ENCODE data around the gene GLT6D1.
"Not testable (repeated sequence)": the region's sequence is repeated elsewhere in the genome, so short reads cannot be mapped to it uniquely, and the experiment has no call there.

Gene GLT6D1

DNA sequence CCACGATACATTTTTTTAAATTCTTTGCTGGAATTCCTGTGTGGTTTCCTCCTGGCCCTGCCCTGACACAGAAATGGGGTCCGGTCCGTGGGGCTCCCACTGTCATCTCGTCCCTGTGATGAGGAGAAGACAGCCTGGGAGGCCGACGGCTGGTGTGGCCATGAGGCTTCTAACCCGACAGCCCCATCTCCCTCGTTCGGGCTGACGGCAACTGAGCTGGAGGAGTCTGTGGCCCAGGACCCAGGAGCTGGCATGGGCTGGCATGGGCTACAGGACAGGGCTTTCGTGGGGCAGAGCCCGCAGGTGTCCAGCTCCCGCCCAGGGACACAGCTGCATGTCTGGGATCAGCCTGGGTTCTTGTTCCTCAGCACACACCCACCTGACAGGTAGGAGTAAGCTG is 37.6 kb upstream of the GLT6D1 start:
- no peak for TF ChIP-seq TAF1 (IDR thresholded peaks at IDR 0.05; ENCODE audit: low read depth, low read length)
- TF ChIP-seq POLR2A (IDR thresholded peaks at IDR 0.05; ENCODE audit: low read depth, low read length), result no peak
- TF ChIP-seq PAX5 (IDR thresholded peaks at IDR 0.05; ENCODE audit: insufficient read depth, low read length, severe bottlenecking), result no peak
- TF ChIP-seq POLR2AphosphoS5 (IDR thresholded peaks at IDR 0.05; ENCODE audit: low read depth, low read length), result no peak
- TF ChIP-seq POU2F2 (IDR thresholded peaks at IDR 0.05; ENCODE audit: low read depth, low read length), result no peak
- no peak for TF ChIP-seq SPI1 (IDR thresholded peaks at IDR 0.05; ENCODE audit: low read depth, low read length)
- FAIRE-seq, result no peak
- no peak for DNase-seq (ENCODE audit: insufficient read length, low spot score)

DNA sequence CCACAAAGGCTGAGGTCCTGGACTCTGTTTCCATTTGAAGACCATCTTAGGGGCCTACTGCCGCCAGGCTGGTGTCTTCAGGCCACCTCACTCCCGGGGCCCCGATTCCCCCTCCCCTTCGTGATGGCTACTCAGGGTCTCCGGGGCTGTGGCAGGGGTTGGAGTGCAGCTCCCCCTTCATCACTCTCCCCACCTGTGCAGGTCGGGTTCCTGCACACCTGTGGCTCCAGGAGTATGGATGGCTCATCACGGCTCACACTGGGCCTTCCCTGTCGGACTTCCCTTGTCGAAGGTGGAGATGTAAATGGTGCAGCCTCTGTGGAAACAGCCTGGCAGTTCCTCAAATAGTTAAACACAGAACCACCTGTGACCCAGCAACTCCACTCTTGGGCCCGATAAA is 35.6 kb upstream of the GLT6D1 start:
- DNase-seq (ENCODE audit: insufficient read length, low spot score) (no peak), FAIRE-seq (no peak)
- TF ChIP-seq TAF1 (IDR thresholded peaks at IDR 0.05; ENCODE audit: low read depth, low read length), result no peak
- no peak for TF ChIP-seq PAX5 (IDR thresholded peaks at IDR 0.05; ENCODE audit: insufficient read depth, low read length, severe bottlenecking)
- no peak for TF ChIP-seq SPI1 (IDR thresholded peaks at IDR 0.05; ENCODE audit: low read depth, low read length)
- TF ChIP-seq POU2F2 (IDR thresholded peaks at IDR 0.05; ENCODE audit: low read depth, low read length), result no peak
- TF ChIP-seq POLR2AphosphoS5 (IDR thresholded peaks at IDR 0.05; ENCODE audit: low read depth, low read length), result no peak
- no peak for TF ChIP-seq POLR2A (IDR thresholded peaks at IDR 0.05; ENCODE audit: low read depth, low read length)

DNA sequence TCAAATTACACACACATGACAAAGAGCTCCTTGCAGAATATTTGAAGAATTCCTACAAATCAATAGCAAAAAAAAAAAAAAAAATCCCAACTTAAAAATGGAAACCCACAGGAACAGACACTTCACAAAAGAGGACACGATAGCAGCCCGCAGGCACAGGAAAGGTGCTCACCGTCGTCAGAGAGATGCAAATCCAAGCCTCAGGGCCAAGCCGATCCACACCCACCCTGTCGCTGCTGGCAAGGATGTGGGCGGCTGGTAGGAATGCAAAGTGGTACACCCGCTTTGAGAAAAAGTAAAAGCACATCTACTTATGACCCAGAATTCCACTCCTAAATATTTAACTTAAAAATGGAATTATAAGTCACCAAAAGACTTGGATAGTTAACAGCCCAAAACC is 34.6 kb upstream of the GLT6D1 start:
- no peak for TF ChIP-seq SPI1 (IDR thresholded peaks at IDR 0.05; ENCODE audit: low read depth, low read length)
- TF ChIP-seq TAF1 (IDR thresholded peaks at IDR 0.05; ENCODE audit: low read depth, low read length), result no peak
- no peak for TF ChIP-seq POLR2AphosphoS5 (IDR thresholded peaks at IDR 0.05; ENCODE audit: low read depth, low read length)
- no peak for TF ChIP-seq POLR2A (IDR thresholded peaks at IDR 0.05; ENCODE audit: low read depth, low read length)
- TF ChIP-seq POU2F2 (IDR thresholded peaks at IDR 0.05; ENCODE audit: low read depth, low read length), result no peak
- TF ChIP-seq PAX5 (IDR thresholded peaks at IDR 0.05; ENCODE audit: insufficient read depth, low read length, severe bottlenecking), result no peak

DNA sequence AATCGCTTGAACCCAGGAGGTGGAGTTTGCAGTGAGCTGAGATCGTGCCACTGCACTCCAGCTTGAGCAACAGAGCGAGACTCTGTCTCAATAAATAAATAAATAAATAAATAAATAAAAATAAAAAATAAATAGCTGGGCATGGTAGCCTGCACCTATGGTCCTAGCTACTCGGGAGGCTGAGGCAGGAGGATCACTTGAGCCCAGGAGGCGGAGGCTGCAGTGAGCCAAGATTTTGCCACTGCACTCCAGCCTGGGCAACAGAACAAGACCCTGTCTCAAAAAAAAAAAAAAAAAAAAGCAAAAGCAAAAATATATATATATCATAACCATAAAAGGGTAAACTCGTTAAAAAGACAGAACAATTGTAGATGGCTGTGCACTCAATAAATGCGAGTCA is 33.4 kb upstream of the GLT6D1 start:
- not testable (repeated sequence) for FAIRE-seq; DNase-seq (ENCODE audit: insufficient read length, low spot score)

More for the DNA sequence above, 34.6 kb upstream of the GLT6D1 start:
- DNase-seq (ENCODE audit: insufficient read length, low spot score) (no peak), FAIRE-seq (no peak)

DNA sequence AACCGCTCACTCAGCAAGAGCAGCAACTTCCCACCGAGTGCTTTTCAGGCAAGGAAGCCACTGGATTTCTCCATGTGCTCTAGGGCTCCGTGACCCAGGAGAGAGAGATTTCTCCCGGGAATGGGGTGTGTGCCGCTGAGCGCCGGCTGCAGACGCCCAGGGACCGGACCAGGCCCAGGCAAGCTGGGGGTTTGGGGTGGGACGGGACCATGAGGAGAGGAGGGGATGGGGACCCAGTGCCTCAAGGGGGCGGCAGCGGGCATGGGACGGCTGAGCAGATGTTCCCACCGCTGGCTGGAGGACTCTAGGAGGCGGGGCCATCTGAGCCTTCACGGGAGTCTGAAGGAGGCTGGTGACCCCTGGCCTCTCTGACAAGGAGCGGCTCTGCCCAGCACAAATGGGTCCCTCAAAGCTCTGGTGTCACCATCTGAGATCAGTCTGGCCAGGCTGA is 32.3 kb upstream of the GLT6D1 start:
- FAIRE-seq (no peak), DNase-seq (ENCODE audit: insufficient read length, low spot score) (no peak)
- TF ChIP-seq SPI1 (IDR thresholded peaks at IDR 0.05; ENCODE audit: low read depth, low read length) (no peak), POU2F2 (IDR thresholded peaks at IDR 0.05; ENCODE audit: low read depth, low read length) (no peak), PAX5 (IDR thresholded peaks at IDR 0.05; ENCODE audit: insufficient read depth, low read length, severe bottlenecking) (no peak), POLR2A (IDR thresholded peaks at IDR 0.05; ENCODE audit: low read depth, low read length) (no peak), TAF1 (IDR thresholded peaks at IDR 0.05; ENCODE audit: low read depth, low read length) (no peak), POLR2AphosphoS5 (IDR thresholded peaks at IDR 0.05; ENCODE audit: low read depth, low read length) (no peak)

DNA sequence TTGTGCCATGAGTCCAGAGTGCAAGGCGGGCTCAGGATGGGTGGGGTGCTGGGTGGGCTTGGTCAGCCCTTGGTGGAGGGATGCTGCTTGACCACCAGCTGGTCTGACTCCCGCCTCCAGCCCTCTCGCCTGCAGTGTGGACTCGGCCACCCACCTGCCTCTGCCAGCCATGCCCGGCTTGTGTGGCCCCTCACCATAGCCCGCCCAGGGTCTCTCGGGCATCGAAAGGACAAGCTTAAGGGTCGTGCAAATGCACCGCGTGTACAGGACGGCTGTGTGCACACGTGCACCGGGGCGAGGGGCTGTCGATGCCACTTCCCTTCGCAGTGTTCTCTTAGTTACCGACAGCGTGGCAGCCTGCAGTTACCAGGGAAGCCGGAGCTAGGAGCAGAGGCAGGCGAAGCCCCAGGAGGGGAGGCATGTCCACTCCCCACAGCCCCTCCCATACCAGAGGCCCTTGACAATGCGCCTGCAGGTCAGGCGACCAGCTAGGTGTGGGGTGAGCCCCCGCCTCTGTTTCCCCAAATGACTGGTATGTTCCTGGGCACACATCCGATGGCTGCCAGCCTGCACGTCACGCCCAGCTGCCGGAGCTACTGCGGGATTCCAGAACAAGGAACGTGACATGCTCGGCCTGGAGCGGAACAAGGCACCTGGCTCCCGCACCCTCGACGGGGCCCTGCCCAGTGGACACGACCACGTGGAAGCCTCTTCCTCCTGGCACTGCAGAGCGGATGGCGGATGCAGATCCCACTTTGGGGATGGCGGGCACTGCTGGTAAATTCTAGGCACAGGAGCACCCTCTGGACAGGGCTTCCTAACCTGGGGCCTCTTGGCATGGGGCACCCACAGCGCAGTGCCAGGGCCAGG is 31.6 kb upstream of the GLT6D1 start:
- TF ChIP-seq TAF1 (IDR thresholded peaks at IDR 0.05; ENCODE audit: low read depth, low read length), result no peak
- TF ChIP-seq PAX5 (IDR thresholded peaks at IDR 0.05; ENCODE audit: insufficient read depth, low read length, severe bottlenecking), result no peak
- TF ChIP-seq POLR2A (IDR thresholded peaks at IDR 0.05; ENCODE audit: low read depth, low read length), result no peak
- TF ChIP-seq POU2F2 (IDR thresholded peaks at IDR 0.05; ENCODE audit: low read depth, low read length), result no peak
- no peak for FAIRE-seq
- no peak for DNase-seq (ENCODE audit: insufficient read length, low spot score)

DNA sequence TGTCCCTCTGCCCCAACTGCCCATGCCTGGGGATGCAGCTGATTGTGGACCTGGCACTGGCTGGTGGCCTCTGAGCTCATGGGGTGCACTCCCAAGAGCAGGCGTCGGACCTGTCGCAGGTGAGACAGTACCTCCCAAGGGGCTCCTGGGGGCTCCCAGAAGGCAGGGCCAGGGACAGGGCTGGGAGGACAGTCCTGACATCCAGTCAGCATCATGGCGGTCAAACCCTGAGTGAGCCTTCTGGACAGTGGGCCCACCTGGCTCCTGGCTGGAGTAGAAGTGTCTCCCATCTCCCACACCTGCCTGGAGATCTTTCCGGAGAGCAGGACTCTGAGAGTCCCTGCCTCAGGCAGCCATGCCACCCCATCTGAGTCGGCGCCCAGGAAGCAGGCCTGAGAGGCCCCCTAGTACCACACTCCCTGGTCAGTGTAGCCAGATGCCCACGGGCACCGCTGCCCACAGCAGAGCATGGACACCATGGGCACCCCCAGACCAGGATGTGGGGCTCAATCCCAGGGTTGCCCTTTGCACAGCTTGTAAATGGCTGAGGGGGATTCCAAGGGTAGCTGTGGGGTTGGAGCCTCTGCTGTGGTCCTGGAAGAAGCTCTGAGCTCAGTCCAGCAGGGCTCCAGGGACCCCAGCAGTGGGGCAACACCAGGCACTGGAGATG is 30.4 kb upstream of the GLT6D1 start:
- TF ChIP-seq SPI1 (IDR thresholded peaks at IDR 0.05; ENCODE audit: low read depth, low read length), result no peak
- no peak for TF ChIP-seq POLR2AphosphoS5 (IDR thresholded peaks at IDR 0.05; ENCODE audit: low read depth, low read length)
- no peak for TF ChIP-seq POU2F2 (IDR thresholded peaks at IDR 0.05; ENCODE audit: low read depth, low read length)
- TF ChIP-seq TAF1 (IDR thresholded peaks at IDR 0.05; ENCODE audit: low read depth, low read length), result no peak
- no peak for TF ChIP-seq POLR2A (IDR thresholded peaks at IDR 0.05; ENCODE audit: low read depth, low read length)
- no peak for TF ChIP-seq PAX5 (IDR thresholded peaks at IDR 0.05; ENCODE audit: insufficient read depth, low read length, severe bottlenecking)
- DNase-seq (ENCODE audit: insufficient read length, low spot score) (peak; percentile 2), FAIRE-seq (no peak)

DNA sequence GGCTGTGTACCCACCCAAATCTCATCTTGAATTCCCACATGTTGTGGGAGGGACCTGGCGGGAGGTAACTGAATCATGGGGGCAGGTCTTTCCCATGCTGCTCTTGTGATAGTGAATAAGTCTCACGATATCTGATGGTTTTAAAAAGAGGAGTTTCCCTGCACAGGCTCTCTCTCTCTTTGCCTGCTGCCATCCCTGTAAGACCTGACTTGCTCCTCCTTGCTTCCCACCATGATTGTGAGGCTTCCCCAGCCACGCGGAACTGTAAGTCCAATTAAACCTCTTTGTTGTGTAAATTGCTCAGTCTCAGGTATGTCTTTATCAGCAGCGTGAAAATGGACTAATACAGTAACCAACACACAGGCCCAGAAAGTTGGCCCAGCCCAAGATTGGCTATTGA is 29.7 kb upstream of the GLT6D1 start:
- not testable (repeated sequence) for FAIRE-seq

DNA sequence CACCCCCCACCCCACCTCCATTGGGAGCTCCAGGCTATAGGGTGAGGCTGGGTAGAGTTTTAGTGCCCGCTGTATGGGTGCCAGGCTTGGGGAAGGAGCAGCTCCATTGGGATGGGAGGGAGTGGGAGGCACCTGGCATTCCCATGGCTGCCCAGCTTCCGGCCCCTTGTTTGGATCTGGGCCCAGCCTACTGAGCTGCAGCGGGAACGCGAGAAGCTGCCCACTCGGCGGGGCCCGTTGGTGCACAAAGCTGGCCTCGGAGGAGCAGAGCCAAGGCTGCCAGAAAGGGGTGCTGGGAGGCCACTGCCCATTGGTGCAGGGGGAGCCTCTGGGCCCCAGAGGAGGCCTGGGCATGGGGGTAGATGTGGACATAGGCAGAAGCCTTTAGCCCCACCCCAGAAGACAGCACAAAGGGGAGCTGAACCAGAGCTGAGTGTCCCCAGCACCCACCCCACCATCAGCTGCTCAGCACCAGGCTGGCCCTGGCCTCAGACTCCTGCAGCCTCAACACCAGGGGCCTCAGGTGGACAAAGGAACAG is 28.2 kb upstream of the GLT6D1 start:
- DNase-seq (ENCODE audit: insufficient read length, low spot score), result peak; percentile 10
- FAIRE-seq, result no peak
- TF ChIP-seq SPI1 (IDR thresholded peaks at IDR 0.05; ENCODE audit: low read depth, low read length) (no peak), POU2F2 (IDR thresholded peaks at IDR 0.05; ENCODE audit: low read depth, low read length) (no peak), TAF1 (IDR thresholded peaks at IDR 0.05; ENCODE audit: low read depth, low read length) (no peak), POLR2AphosphoS5 (IDR thresholded peaks at IDR 0.05; ENCODE audit: low read depth, low read length) (no peak)

More for the DNA sequence above, 29.7 kb upstream of the GLT6D1 start:
- not testable (repeated sequence) for DNase-seq (ENCODE audit: insufficient read length, low spot score)

Data from GM12891 (cell line).